K562 (cell line): ENCODE measurements around the gene MFAP3L. TPM values are rescaled to one million over a fixed set of nuclear protein-coding genes. Genes with fewer than 3 reads are reported as not detected.

Source experiments
- ATAC-seq: fragments of 200-7000 bp; cut with Tn5 transposase; 3 replicates; pipeline ENCODE4 v1.9.1; 2020; ENCODE audit warnings: moderate library complexity
- Bru-seq: library from RNA; stranded (reverse); fragments of 400-500 nt; gene quantifications from one replicate; lab custom pipeline; 2021; lab: Mats Ljungman, UMichigan
- BruChase-seq, 2 experiments: library from RNA; stranded (reverse); fragments of 400-500 nt; gene quantifications; one replicate each; lab custom pipeline; 2021; lab: Mats Ljungman, UMichigan
- BruUV-seq: library from RNA; stranded (reverse); fragments of 400-500 nt; replicated peaks from 2 replicates; lab custom pipeline; 2021; lab: Mats Ljungman, UMichigan
- CTCF ChIA-PET: fragments of 300-600 bp; formaldehyde crosslinking; extraction: SDS; loops from one replicate; lab custom pipeline; 2021; ENCODE audit warnings: low intra/inter-chr PET ratio; lab: Yijun Ruan, JAX
- POLR2A ChIA-PET: fragments of 300-600, 350-650 bp; sonication (Branson Sonifier 250); formaldehyde crosslinking; extraction: SDS; loops from one replicate; lab custom pipeline; 2021; ENCODE audit warnings: antibody characterized with exemption, inconsistent platforms; lab: Yijun Ruan, JAX
- DNase-seq, 4 experiments: peaks; one replicate each; pipeline versions ENCODE4 v3.0.0 to v3.0.0-alpha.2; 2011 to 2018; ENCODE audit warnings: low spot score in 3 of 4, mixed read lengths in 3 of 4; ENCODE audit errors: extremely low read depth in 1 of 4
- FAIRE-seq: peaks from 2 replicates; lab custom pipeline; 2011; peaks lifted over from hg19 to GRCh38; lab: Jason Lieb, UNC
- H2AFZ ChIP-seq: 2 replicates; pipeline ENCODE4 v1.6.0; 2011; ENCODE audit warnings: low read depth, low read length, control low read depth, inconsistent platforms
- H3K27ac ChIP-seq: fragments of 200-600 bp; 3 replicates; pipeline ENCODE4 v1.8.0; 2011; ENCODE audit warnings: low read depth, mild to moderate bottlenecking, control low read depth, inconsistent platforms, low read length, moderate library complexity, mixed read lengths; ENCODE audit errors: extremely low read depth
- H3K27me3 ChIP-seq, 2 experiments: fragments of 300-600 bp in 1 of 2; 2 replicates in 1 of 2; 3 replicates in 1 of 2; pipeline versions ENCODE4 v1.6.0 to v1.8.0; 2011; ENCODE audit warnings: inconsistent platforms in 2 of 2, low read length in 2 of 2, mild to moderate bottlenecking in 1 of 2, mixed read lengths in 1 of 2, moderate library complexity in 1 of 2; ENCODE audit not compliant: control insufficient read depth in 2 of 2, insufficient read depth in 2 of 2
- H3K36me3 ChIP-seq: fragments of 300-600 bp; 3 replicates; pipeline ENCODE4 v1.8.0; 2011; ENCODE audit warnings: mild to moderate bottlenecking, low read length, inconsistent platforms; ENCODE audit not compliant: control insufficient read depth, insufficient read depth
- H3K4me1 ChIP-seq, 2 experiments: fragments of 200-600 bp in 1 of 2; replicated peaks in 1 of 2; 2 replicates in 1 of 2; 3 replicates in 1 of 2; pipeline versions ENCODE4 v1.5.1 to v1.8.0; 2011; ENCODE audit warnings: inconsistent platforms in 2 of 2, low read length in 2 of 2, mild to moderate bottlenecking in 1 of 2, mixed read lengths in 1 of 2, moderate library complexity in 1 of 2; ENCODE audit not compliant: control insufficient read depth in 2 of 2, insufficient read depth in 2 of 2
- H3K4me2 ChIP-seq: 2 replicates; pipeline ENCODE4 v1.6.1; 2011; ENCODE audit warnings: low read length, control low read depth, inconsistent platforms, mixed read lengths; ENCODE audit not compliant: insufficient read depth
- H3K4me3 ChIP-seq: fragments of 200-600 bp; sonication (generic), shearing (Covaris generic); 2 replicates; pipeline ENCODE4 v1.5.1; 2016; ENCODE audit warnings: control low read depth, inconsistent platforms
- H3K79me2 ChIP-seq: fragments of 200-600 bp; 3 replicates; pipeline ENCODE4 v1.8.0; 2011; ENCODE audit warnings: low read length, inconsistent platforms; ENCODE audit not compliant: control insufficient read depth, insufficient read depth
- H3K9ac ChIP-seq, 2 experiments: 2 replicates each; pipeline versions ENCODE4 v1.6.0 to v1.6.1; 2011; ENCODE audit warnings: low read depth in 2 of 2, low read length in 2 of 2, control low read depth in 1 of 2, inconsistent platforms in 1 of 2, mild to moderate bottlenecking in 1 of 2, mixed read lengths in 1 of 2; ENCODE audit not compliant: insufficient read depth in 1 of 2
- H3K9me1 ChIP-seq: one replicate; pipeline ENCODE4 v1.6.0; 2011; ENCODE audit warnings: inconsistent platforms, mild to moderate bottlenecking, low read length, moderate library complexity; ENCODE audit not compliant: control insufficient read depth, insufficient read depth
- H3K9me3 ChIP-seq: replicated peaks from 2 replicates; pipeline ENCODE4 v1.5.1; 2011; ENCODE audit warnings: low read depth, low read length, inconsistent platforms; ENCODE audit not compliant: control insufficient read depth, insufficient read depth
- H4K20me1 ChIP-seq: replicated peaks from 2 replicates; pipeline ENCODE4 v1.6.1; 2011; ENCODE audit warnings: low read length, inconsistent platforms, mixed read lengths; ENCODE audit not compliant: control insufficient read depth, insufficient read depth
- HMGXB4 ChIP-seq: sonication (generic); formaldehyde crosslinking; IDR thresholded peaks from 2 replicates; pipeline ENCODE4 v1.8.1; 2023; ENCODE audit warnings: mild to moderate bottlenecking, missing genetic modification reagents
- HNRNPLL ChIP-seq: fragments of 200-400 bp; formaldehyde crosslinking; IDR thresholded peaks from 2 replicates; pipeline ENCODE4 v1.6.1; 2017; ENCODE audit warnings: low read length, low read depth, mild to moderate bottlenecking; ENCODE audit not compliant: poor library complexity, severe bottlenecking
- SAFB ChIP-seq: fragments of 200-400 bp; formaldehyde crosslinking; IDR thresholded peaks from 2 replicates; pipeline ENCODE4 v1.6.1; 2017; ENCODE audit warnings: low read depth, low read length, borderline replicate concordance
- TAF7 ChIP-seq: fragments of 450-650 bp; IDR thresholded peaks from 2 replicates; pipeline ENCODE4 v1.6.1; 2016; ENCODE audit warnings: missing genetic modification characterization, missing compliant biosample characterization
- TCF3 ChIP-seq: sonication (generic); formaldehyde crosslinking; IDR thresholded peaks from 2 replicates; pipeline ENCODE4 v1.4.0; 2020; ENCODE audit warnings: mild to moderate bottlenecking, missing genetic modification reagents
- ZFX ChIP-seq: sonication (generic); formaldehyde crosslinking; IDR thresholded peaks from 2 replicates; pipeline ENCODE4 v1.8.0; 2022; ENCODE audit warnings: mild to moderate bottlenecking, missing genetic modification reagents, moderate library complexity
- ZNF57 ChIP-seq: fragments of 450-650 bp; formaldehyde crosslinking; IDR thresholded peaks from 2 replicates; pipeline ENCODE4 v1.4.0; 2020; ENCODE audit warnings: mild to moderate bottlenecking, moderate library complexity
- WGBS: fragments of 100-300 bp; shearing (Covaris generic); methylation state at CpG from one replicate; pipeline ENCODE4 v1.1.6; 2016; ENCODE audit warnings: low coverage, mixed read lengths; ENCODE audit not compliant: insufficient coverage; ENCODE audit errors: missing lambda C conversion rate; 5-methylcytosine and 5-hydroxymethylcytosine counted together
- in situ Hi-C: fragments of 300-500 bp; cut with MboI; formaldehyde crosslinking; loops from 4 replicates; pipeline ENCODE4 v1.15.0; 2018; ENCODE audit warnings: inconsistent platforms, mixed read lengths
- intact Hi-C: fragments of 100-400 bp; cut with micrococcal nuclease; formaldehyde crosslinking; loops from 2 replicates; pipeline ENCODE4 v1.14.2; 2022
- long read RNA-seq, 3 experiments: library from polyadenylated mRNA in 2 of 3; library from RNA in 1 of 3; unstranded in 2 of 3; stranded (forward) in 1 of 3; transcript quantifications; one replicate each; pipeline ENCODE4 v2.0.0, GENCODE V29; 2019 to 2022
- polyA minus RNA-seq, 3 experiments: library from RNA; depleted of rRNA, polyadenylated mRNA; stranded (reverse); fragments of >200 nt; gene quantifications; 2 replicates each; pipeline ENCODE4 v1.2.3, GENCODE V29; 2011
- polyA plus RNA-seq, 8 experiments: library from polyadenylated mRNA; depleted of rRNA in 4 of 8; stranded (reverse) in 5 of 8; unstranded in 3 of 8; fragments of >200 nt; fragmentation: Nextera tagmentation in 2 of 8; fragmentation: Illumina TruSeq in 1 of 8; extraction: Ambion mirVana in 2 of 8; extraction: Trizol in 1 of 8; gene quantifications; 2 replicates each; pipeline versions ENCODE4 v1.2.1 to v1.2.3, GENCODE V29; 2011 to 2014; ENCODE audit warnings: inconsistent platforms in 1 of 8, missing spikeins in 1 of 8
- total RNA-seq, 7 experiments: library from RNA; depleted of rRNA in 6 of 7; stranded (reverse); fragments of >200 nt in 6 of 7; fragmentation: Illumina TruSeq in 2 of 7; extraction: Trizol in 2 of 7; gene quantifications; 2 replicates each; pipeline versions ENCODE4 v1.2.1 to v1.2.3, GENCODE V29; 2011 to 2021; ENCODE audit warnings: low replicate concordance in 1 of 7

Gene MFAP3L
- total RNA-seq (2011; cell fraction: chromatin; rRNA removed; ENCODE audit: low replicate concordance), result not detected in 2 replicates
- not detected in 2 replicates for total RNA-seq (2011; cell fraction: nucleolus; rRNA removed)
- 0.73 TPM in 1 of 2 replicates, not detected in the other for total RNA-seq (2011; cell fraction: nucleoplasm; rRNA removed)
- total RNA-seq (2014; rRNA removed), result 0.09 and 0.16 TPM in 2 replicates
- 0.18 and 0.19 TPM in 2 replicates for total RNA-seq (2014; rRNA removed; fragmentation: Illumina TruSeq; extraction: Trizol)
- 0.15 and 0.25 TPM in 2 replicates for total RNA-seq (2015; rRNA removed; fragmentation: Illumina TruSeq; extraction: Trizol)
- 0.31 TPM in 1 of 2 replicates, not detected in the other for total RNA-seq (2021)
- 0.22 TPM in 1 of 2 replicates, not detected in the other for polyA plus RNA-seq (2011; rRNA removed)
- polyA plus RNA-seq (2011; cell fraction: cytosol; rRNA removed), result not detected in 2 replicates
- polyA plus RNA-seq (2011; cell fraction: nucleus; rRNA removed), result not detected in 2 replicates
- 0.08 and 0.53 TPM in 2 replicates for polyA plus RNA-seq (2012)
- 0.21 TPM in 1 of 2 replicates, not detected in the other for polyA plus RNA-seq (2014; fragmentation: Illumina TruSeq; extraction: Trizol)
- under 1 TPM; 0.06 to 0.23 TPM for polyA plus RNA-seq (2014; fragmentation: Nextera tagmentation; extraction: Ambion mirVana)
- polyA plus RNA-seq (2014; rRNA removed), result 0.32 TPM in 1 of 2 replicates, not detected in the other
- polyA minus RNA-seq (2011; rRNA and poly(A)+ RNA removed), result not detected in 2 replicates
- not detected in 2 replicates for polyA minus RNA-seq (2011; cell fraction: cytosol; rRNA and poly(A)+ RNA removed)
- 0.22 TPM in 1 of 2 replicates, not detected in the other for polyA minus RNA-seq (2011; cell fraction: nucleus; rRNA and poly(A)+ RNA removed)
- percentile 26 among the genes with signal in this experiment for Bru-seq, nascent RNA
- percentile 28 among the genes with signal in this experiment for BruChase-seq, experiment 1, labeled RNA remaining after a 2-hour chase
- BruChase-seq, experiment 2, labeled RNA remaining after a 6-hour chase, result percentile 23 among the genes with signal in this experiment
- long read RNA-seq, experiment 1, partial matches to known transcripts, result 0 of 1 reads
- long read RNA-seq, experiment 1, other reads (novel, unspliced or antisense), result 1 of 1 reads
- long read RNA-seq, experiment 2, result 0 reads
- long read RNA-seq, experiment 3, result 0 reads

- peaks cover 3 to 20% of the 10 kb centered on the region in 2 experiments; a peak in 3 of 5 replicates for H3K4me1 ChIP-seq
- POLR2A ChIA-PET, result interaction anchor here (0.6 kb wide), 1 partner anchor 269 kb away, joined by 3 read pairs; no protein-coding TSS in a partner anchor
- H3K36me3 ChIP-seq, result no peaks in the 10 kb centered on the region
- H3K9me3 ChIP-seq, result no peaks in the 10 kb centered on the region
- no peaks in the 10 kb centered on the region for H3K79me2 ChIP-seq
- peak; percentile 97 for ATAC-seq
- DNase-seq, result peak; percentile 85 to 94 (median 92)
- 1% methylated on average over 41 of the region's 86 CpGs for WGBS
- peak within 1 kb of the TSS; percentile 83 for H3K4me3 ChIP-seq
- intact Hi-C loops (loop anchor here (2.0 to 5.0 kb wide), 2 partner anchors 20 to 214 kb away; no protein-coding TSS in a partner anchor), in situ Hi-C loops (loop anchor here (25.0 kb wide), 1 partner anchor 414 kb away; the partner anchor contains the start of genes CLCN3 and NEK1)
- peak within 1 kb of the TSS; percentile 92 for H3K4me2 ChIP-seq
- H2AFZ ChIP-seq, result peak within 1 kb of the TSS; percentile 96
- H3K9me1 ChIP-seq, result no peaks in the 10 kb centered on the region
- CTCF ChIA-PET, result no interaction called here
- peak within 1 kb of the TSS; percentile 78 to 92 for H3K9ac ChIP-seq
- FAIRE-seq, result peak; percentile 23
- peaks cover 3 to 5% of the 10 kb centered on the region in 2 experiments for H3K27me3 ChIP-seq
- BruUV-seq, result TSS peak; percentile 80
- peak within 1 kb of the TSS; percentile 55; the same call in 2 of the 3 replicates for H3K27ac ChIP-seq
- no peaks in the 10 kb centered on the region for H4K20me1 ChIP-seq
- TF ChIP-seq TCF3 (CRISPR knock-in tag) (no peak), SAFB (0 out of 2 replicates have a peak, but pooled peaks have one; percentile 34), ZFX (CRISPR knock-in tag) (peak; percentile 44; the same call in 1 of the 2 replicates), HMGXB4 (no peak), ZNF57 (CRISPR knock-in tag) (no peak), HNRNPLL (peak; percentile 86), TAF7 (tag) (0 out of 2 replicates have a peak, but pooled peaks have one; percentile 24)
Measured at GRCh38 chr4:170026253-170027021, at the start of gene MFAP3L. Gene MFAP3L (minus strand): TSS chr4:170026395. CDS start chr4:170005877, 20,518 bp downstream.
